ENCODE measurements around the gene TMEM212.

- TF ChIP-seq ARNT (IDR thresholded peaks at IDR 0.05) (no peak), L3MBTL2 (conservative IDR thresholded peaks at IDR 0.05) (no peak), FOXM1 (IDR thresholded peaks at IDR 0.05; ENCODE audit: borderline replicate concordance) (no peak)
Observed at GRCh38 chr3:171892457-171892856, 49.3 kb downstream of the TMEM212 start.
